Fibroblast of lung (primary cell): ENCODE data around the gene RBMX. TPM values are rescaled to one million over a fixed set of nuclear protein-coding genes. Genes with fewer than 3 reads are reported as not detected.

Experiments
- DNase-seq, 2 donors: peaks; one replicate each; pipeline versions ENCODE4 v3.0.0 to v3.0.0-alpha.2; 2010; ENCODE audit warnings: low read depth in 2 of 2
- H2AFZ ChIP-seq: 2 replicates; pipeline ENCODE4 v1.5.1; 2012; ENCODE audit warnings: low read length, control low read depth, inconsistent platforms
- H3K27ac ChIP-seq: 2 replicates; pipeline ENCODE4 v1.5.1; 2011; ENCODE audit warnings: low read length, control low read depth; ENCODE audit not compliant: insufficient read depth
- H3K27me3 ChIP-seq: 2 replicates; pipeline ENCODE4 v1.5.1; 2011; ENCODE audit warnings: mild to moderate bottlenecking, low read length; ENCODE audit not compliant: control insufficient read depth, insufficient read depth
- H3K36me3 ChIP-seq: 2 replicates; pipeline ENCODE4 v1.5.1; 2011; ENCODE audit warnings: low read length; ENCODE audit not compliant: control insufficient read depth, insufficient read depth
- H3K4me1 ChIP-seq: 2 replicates; pipeline ENCODE4 v1.5.1; 2011; ENCODE audit warnings: low read length; ENCODE audit not compliant: control insufficient read depth, insufficient read depth; ENCODE audit errors: extremely low read depth
- H3K4me2 ChIP-seq: 2 replicates; pipeline ENCODE4 v1.5.1; 2011; ENCODE audit warnings: low read length, control low read depth; ENCODE audit not compliant: insufficient read depth; ENCODE audit errors: extremely low read depth
- H3K4me3 ChIP-seq, 4 experiments: fragments of 200-600 bp in 1 of 4; sonication (generic) in 1 of 4; replicated peaks in 1 of 4; 2 replicates each; pipeline ENCODE4 v1.5.1; 2011 to 2016; ENCODE audit warnings: low read length in 4 of 4, low read depth in 3 of 4, mild to moderate bottlenecking in 3 of 4, control low read depth in 2 of 4, inconsistent platforms in 1 of 4, mixed read lengths in 1 of 4; ENCODE audit not compliant: insufficient read depth in 1 of 4; ENCODE audit errors: control extremely low read depth in 1 of 4
- H3K79me2 ChIP-seq: 2 replicates; pipeline ENCODE4 v1.5.1; 2012; ENCODE audit warnings: mild to moderate bottlenecking, low read length, inconsistent platforms; ENCODE audit not compliant: control insufficient read depth, insufficient read depth
- H3K9ac ChIP-seq: 2 replicates; pipeline ENCODE4 v1.5.1; 2011; ENCODE audit warnings: mild to moderate bottlenecking, low read length, control low read depth; ENCODE audit not compliant: insufficient read depth
- H3K9me3 ChIP-seq: 2 replicates; pipeline ENCODE4 v1.5.1; 2012; ENCODE audit warnings: low read depth, low read length; ENCODE audit not compliant: control insufficient read depth, insufficient read depth
- H4K20me1 ChIP-seq: 2 replicates; pipeline ENCODE4 v1.5.1; 2011; ENCODE audit warnings: low read length; ENCODE audit not compliant: control insufficient read depth, insufficient read depth; ENCODE audit errors: extremely low read depth
- EZH2 ChIP-seq: IDR thresholded peaks from 2 replicates; pipeline ENCODE4 v1.5.1; 2012; ENCODE audit warnings: low read length, control low read depth, mild to moderate bottlenecking; ENCODE audit errors: missing control alignments
- polyA plus RNA-seq, 2 donors: library from polyadenylated mRNA; depleted of rRNA in 1 of 2; stranded (reverse) in 1 of 2; unstranded in 1 of 2; fragments of >200 nt; gene quantifications; 2 replicates each; pipeline ENCODE4 v1.2.1, GENCODE V29; 2011 to 2012; ENCODE audit warnings: missing spikeins in 1 of 2
- total RNA-seq: library from RNA; depleted of rRNA; stranded (reverse); fragments of >200 nt; gene quantifications from 2 replicates; pipeline ENCODE4 v1.2.1, GENCODE V29; 2014
- TF ChIP-seq, protein P1 (sequence below), 2 donors: IDR thresholded peaks in 1 of 2; conservative IDR thresholded peaks in 1 of 2; 1 replicate in 1 of 2; 2 replicates in 1 of 2; pipeline ENCODE4 v1.5.1; 2011 to 2012; ENCODE audit warnings: low read length in 2 of 2, control low read depth in 1 of 2, inconsistent platforms in 1 of 2, low read depth in 1 of 2, mild to moderate bottlenecking in 1 of 2

The RBMX gene
- total and polyA plus RNA-seq, 2 donors (not counting 1 experiment from before 2014, with no cell fraction given): 139 to 159 TPM

- no peak overlapping the region for H3K27ac ChIP-seq
Observed at GRCh38 chrX:136865270-136866158, 15.0 kb downstream of the RBMX start.

GRCh38 chrX:136863826-136864225 lies 16.7 kb downstream of the RBMX start:
- no peak overlapping the region for H2AFZ ChIP-seq

More at GRCh38 chrX:136865270-136866158, 15.0 kb downstream of the RBMX start:
- peaks cover 4% of the 10 kb centered on the region for H3K79me2 ChIP-seq
- no peaks in the 10 kb centered on the region for H4K20me1 ChIP-seq
- no peaks in the 10 kb centered on the region for H3K27me3 ChIP-seq
- DNase-seq: no peak
- no peaks in the 10 kb centered on the region for H3K36me3 ChIP-seq
- H3K9ac ChIP-seq: no peak overlapping the region
- no peak overlapping the region for H3K4me2 ChIP-seq
- H3K4me1 ChIP-seq: no peaks in the 10 kb centered on the region
- no peak for TF ChIP-seq EZH2
- TF ChIP-seq, protein P1, sequence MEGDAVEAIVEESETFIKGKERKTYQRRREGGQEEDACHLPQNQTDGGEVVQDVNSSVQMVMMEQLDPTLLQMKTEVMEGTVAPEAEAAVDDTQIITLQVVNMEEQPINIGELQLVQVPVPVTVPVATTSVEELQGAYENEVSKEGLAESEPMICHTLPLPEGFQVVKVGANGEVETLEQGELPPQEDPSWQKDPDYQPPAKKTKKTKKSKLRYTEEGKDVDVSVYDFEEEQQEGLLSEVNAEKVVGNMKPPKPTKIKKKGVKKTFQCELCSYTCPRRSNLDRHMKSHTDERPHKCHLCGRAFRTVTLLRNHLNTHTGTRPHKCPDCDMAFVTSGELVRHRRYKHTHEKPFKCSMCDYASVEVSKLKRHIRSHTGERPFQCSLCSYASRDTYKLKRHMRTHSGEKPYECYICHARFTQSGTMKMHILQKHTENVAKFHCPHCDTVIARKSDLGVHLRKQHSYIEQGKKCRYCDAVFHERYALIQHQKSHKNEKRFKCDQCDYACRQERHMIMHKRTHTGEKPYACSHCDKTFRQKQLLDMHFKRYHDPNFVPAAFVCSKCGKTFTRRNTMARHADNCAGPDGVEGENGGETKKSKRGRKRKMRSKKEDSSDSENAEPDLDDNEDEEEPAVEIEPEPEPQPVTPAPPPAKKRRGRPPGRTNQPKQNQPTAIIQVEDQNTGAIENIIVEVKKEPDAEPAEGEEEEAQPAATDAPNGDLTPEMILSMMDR (conservative IDR thresholded peaks at IDR 0.05 in 1 of 2, IDR thresholded peaks at IDR 0.05 in 1 of 2; ENCODE audit: low read depth in 1 of 2, low read length in 2 of 2): no peak
- no peak overlapping the region for H2AFZ ChIP-seq
- H3K9me3 ChIP-seq: no peaks in the 10 kb centered on the region
- no peak overlapping the region for H3K4me3 ChIP-seq

GRCh38 chrX:136862546-136862945 lies 18.0 kb downstream of the RBMX start:
- no peak overlapping the region for H3K9ac ChIP-seq
- no peak overlapping the region for H3K4me3 ChIP-seq
- no peak overlapping the region for H3K27ac ChIP-seq
- no peaks in the 10 kb centered on the region for H3K9me3 ChIP-seq
- H3K4me1 ChIP-seq: no peaks in the 10 kb centered on the region
- H4K20me1 ChIP-seq: no peaks in the 10 kb centered on the region
- DNase-seq: no peak
- H3K79me2 ChIP-seq: peaks cover 2% of the 10 kb centered on the region
- H3K36me3 ChIP-seq: no peaks in the 10 kb centered on the region
- H2AFZ ChIP-seq: no peak overlapping the region
- no peak for TF ChIP-seq EZH2
- TF ChIP-seq, protein P1 (conservative IDR thresholded peaks at IDR 0.05 in 1 of 2, IDR thresholded peaks at IDR 0.05 in 1 of 2; ENCODE audit: low read depth in 1 of 2, low read length in 2 of 2): no peak
- no peaks in the 10 kb centered on the region for H3K27me3 ChIP-seq
- H3K4me2 ChIP-seq: no peak overlapping the region

More at GRCh38 chrX:136863826-136864225, 16.7 kb downstream of the RBMX start:
- Histone ChIP-seq H3K36me3 (no peaks in the 10 kb centered on the region), H3K4me1 (no peaks in the 10 kb centered on the region), H3K9ac (no peak overlapping the region), H3K9me3 (no peaks in the 10 kb centered on the region), H4K20me1 (no peaks in the 10 kb centered on the region), H3K27me3 (no peaks in the 10 kb centered on the region), H3K79me2 (peaks cover 4% of the 10 kb centered on the region), H3K4me3 (no peak overlapping the region), H3K4me2 (no peak overlapping the region), H3K27ac (no peak overlapping the region)
- DNase-seq: no peak
- TF ChIP-seq EZH2: no peak
- TF ChIP-seq, protein P1 (conservative IDR thresholded peaks at IDR 0.05 in 1 of 2, IDR thresholded peaks at IDR 0.05 in 1 of 2; ENCODE audit: low read depth in 1 of 2, low read length in 2 of 2): no peak
